Muscle layer of colon (tissue), 2 donors: ENCODE data around the gene PARVB.

ENCODE experiments used
- H3K27ac ChIP-seq: one replicate; pipeline ENCODE4 v1.7.0; 2013; ENCODE audit warnings: low read depth, mild to moderate bottlenecking, low read length, moderate library complexity
- H3K27me3 ChIP-seq, 2 donors: one replicate each; pipeline ENCODE4 v1.7.0; 2013; ENCODE audit warnings: low read length in 2 of 2, mild to moderate bottlenecking in 2 of 2; ENCODE audit not compliant: insufficient read depth in 2 of 2, control insufficient read depth in 1 of 2
- H3K36me3 ChIP-seq: one replicate; pipeline ENCODE4 v1.7.0; 2013; ENCODE audit warnings: mild to moderate bottlenecking, low read length; ENCODE audit not compliant: insufficient read depth
- H3K4me1 ChIP-seq: one replicate; pipeline ENCODE4 v1.7.0; 2013; ENCODE audit warnings: mild to moderate bottlenecking, low read length; ENCODE audit not compliant: insufficient read depth
- H3K4me3 ChIP-seq, 2 donors: one replicate each; pipeline ENCODE4 v1.7.0; 2013; ENCODE audit warnings: low read length in 2 of 2, low read depth in 1 of 2, mild to moderate bottlenecking in 1 of 2, moderate library complexity in 1 of 2
- H3K9ac ChIP-seq: one replicate; pipeline ENCODE4 v1.7.0; 2013; ENCODE audit warnings: low read length
- H3K9me3 ChIP-seq: one replicate; pipeline ENCODE4 v1.7.0; 2013; ENCODE audit warnings: mild to moderate bottlenecking, low read length
- donor health status: abdominal sarcoma.
- donor health status: Adenocarcinoma of cecum.

Gene PARVB

GRCh38 chr22:44193535-44193891 lies 169.4 kb downstream of the PARVB start:
- Histone ChIP-seq H3K4me3 (no peak overlapping the region), H3K4me1 (no peaks in the 10 kb centered on the region), H3K27ac (no peak overlapping the region), H3K9me3 (no peaks in the 10 kb centered on the region), H3K36me3 (no peaks in the 10 kb centered on the region), H3K27me3 (no peaks in the 10 kb centered on the region), H3K9ac (no peak overlapping the region)

GRCh38 chr22:44194569-44194968 lies 170.5 kb downstream of the PARVB start:
- H3K9ac ChIP-seq = no peak overlapping the region
- no peak overlapping the region for H3K4me3 ChIP-seq
- no peaks in the 10 kb centered on the region for H3K27me3 ChIP-seq
- no peak overlapping the region for H3K27ac ChIP-seq
- H3K4me1 ChIP-seq = no peaks in the 10 kb centered on the region
- no peaks in the 10 kb centered on the region for H3K36me3 ChIP-seq
- H3K9me3 ChIP-seq = no peaks in the 10 kb centered on the region

- Histone ChIP-seq H3K4me1 (no peaks in the 10 kb centered on the region), H3K27me3 (no peaks in the 10 kb centered on the region), H3K9me3 (no peaks in the 10 kb centered on the region), H3K27ac (no peak overlapping the region), H3K4me3 (no peak overlapping the region), H3K9ac (no peak overlapping the region), H3K36me3 (no peaks in the 10 kb centered on the region)
These were observed 171.2 kb downstream of the PARVB start for GRCh38 chr22:44195189-44195871.

GRCh38 chr22:44196241-44196640 lies 172.1 kb downstream of the PARVB start:
- no peaks in the 10 kb centered on the region for H3K4me1 ChIP-seq
- no peaks in the 10 kb centered on the region for H3K9me3 ChIP-seq
- no peaks in the 10 kb centered on the region for H3K27me3 ChIP-seq
- H3K36me3 ChIP-seq = no peaks in the 10 kb centered on the region
- H3K4me3 ChIP-seq = no peak overlapping the region
- no peak overlapping the region for H3K9ac ChIP-seq
- no peak overlapping the region for H3K27ac ChIP-seq

DNA sequence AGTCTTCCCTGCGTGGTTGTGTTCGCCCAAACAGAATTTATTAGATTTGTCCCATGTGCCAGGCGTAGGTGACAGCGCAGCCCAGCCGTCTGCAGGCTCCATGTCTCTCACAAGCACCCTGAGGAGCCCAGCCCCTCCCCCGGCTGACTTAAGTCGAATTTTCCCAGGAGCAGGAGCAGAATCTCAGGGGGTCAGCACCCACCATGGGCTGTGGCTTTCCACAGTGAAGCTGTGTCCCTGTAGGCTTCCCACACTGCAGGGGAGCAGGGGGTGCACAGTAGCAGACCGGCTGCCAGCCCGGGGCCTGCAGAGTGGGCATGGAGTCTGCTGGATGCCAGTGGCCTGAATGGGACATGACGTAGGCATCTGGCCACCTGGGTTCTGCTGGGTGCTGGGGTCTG lies 172.6 kb downstream of the PARVB start:
- Histone ChIP-seq H3K36me3 (no peaks in the 10 kb centered on the region), H3K9ac (no peak overlapping the region), H3K9me3 (no peaks in the 10 kb centered on the region), H3K27me3 (no peaks in the 10 kb centered on the region), H3K27ac (no peak overlapping the region), H3K4me3 (no peak overlapping the region), H3K4me1 (no peaks in the 10 kb centered on the region)

- H3K27ac ChIP-seq = no peak overlapping the region
- no peaks in the 10 kb centered on the region for H3K27me3 ChIP-seq
- no peak overlapping the region for H3K4me3 ChIP-seq
- no peaks in the 10 kb centered on the region for H3K36me3 ChIP-seq
- H3K4me1 ChIP-seq = peaks cover under 1% of the 10 kb centered on the region
- no peaks in the 10 kb centered on the region for H3K9me3 ChIP-seq
- no peak overlapping the region for H3K9ac ChIP-seq
These were observed 173.2 kb downstream of the PARVB start for GRCh38 chr22:44197271-44197670.

- H3K9ac ChIP-seq = no peak overlapping the region
- no peaks in the 10 kb centered on the region for H3K27me3 ChIP-seq
- H3K4me1 ChIP-seq = peaks cover 8% of the 10 kb centered on the region
- no peak overlapping the region for H3K27ac ChIP-seq
- H3K36me3 ChIP-seq = no peaks in the 10 kb centered on the region
- H3K4me3 ChIP-seq = no peak overlapping the region
- H3K9me3 ChIP-seq = no peaks in the 10 kb centered on the region
These were observed 175.1 kb downstream of the PARVB start for GRCh38 chr22:44199164-44199563.

DNA sequence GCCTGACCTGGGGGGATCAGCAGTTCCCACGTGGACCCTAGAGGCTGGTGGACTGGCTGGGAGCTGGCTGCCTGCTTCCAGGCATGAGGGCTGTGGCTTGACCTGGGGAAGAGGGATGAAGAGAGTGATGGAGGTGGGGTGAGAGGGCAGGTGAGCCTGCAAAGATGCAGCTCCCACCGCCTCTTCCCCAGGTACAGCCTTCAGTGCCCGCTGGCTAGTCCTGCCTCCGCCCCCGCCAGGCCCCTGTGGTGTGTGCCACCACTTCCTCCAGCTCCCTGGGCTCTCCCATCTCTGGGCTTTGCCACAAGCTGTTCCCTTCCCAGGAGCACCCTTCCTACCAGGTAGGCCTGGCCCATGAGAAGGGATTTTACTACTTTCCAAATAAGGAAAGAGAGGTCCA lies 175.8 kb downstream of the PARVB start:
- Histone ChIP-seq H3K9me3 (no peaks in the 10 kb centered on the region), H3K9ac (no peak overlapping the region), H3K4me1 (peaks cover 8% of the 10 kb centered on the region), H3K27ac (no peak overlapping the region), H3K36me3 (no peaks in the 10 kb centered on the region), H3K27me3 (no peaks in the 10 kb centered on the region), H3K4me3 (no peak overlapping the region)

DNA sequence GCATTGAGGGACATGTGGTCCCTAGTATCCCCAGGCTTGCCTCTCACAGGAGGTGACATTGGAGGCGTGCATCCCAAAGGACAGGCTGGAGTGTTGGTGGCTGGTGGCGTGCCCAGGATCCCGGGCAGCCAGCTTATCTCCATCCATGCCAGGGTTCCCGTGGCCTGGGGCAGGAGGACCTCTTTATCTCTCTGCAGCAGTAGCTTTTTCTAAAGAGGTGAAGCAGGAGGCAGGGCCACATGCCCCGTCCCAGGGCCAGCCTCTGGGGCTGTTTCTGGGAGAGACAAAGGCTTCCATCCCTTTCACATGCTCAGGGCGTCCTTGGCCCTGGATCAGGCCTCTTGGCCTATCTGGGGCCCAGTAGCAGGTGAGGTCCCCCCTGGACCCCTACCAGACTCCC lies 176.3 kb downstream of the PARVB start:
- Histone ChIP-seq H3K36me3 (no peaks in the 10 kb centered on the region), H3K27me3 (no peaks in the 10 kb centered on the region), H3K27ac (no peak overlapping the region), H3K9me3 (no peaks in the 10 kb centered on the region), H3K4me3 (no peak overlapping the region), H3K9ac (no peak overlapping the region), H3K4me1 (peaks cover 8% of the 10 kb centered on the region)

DNA sequence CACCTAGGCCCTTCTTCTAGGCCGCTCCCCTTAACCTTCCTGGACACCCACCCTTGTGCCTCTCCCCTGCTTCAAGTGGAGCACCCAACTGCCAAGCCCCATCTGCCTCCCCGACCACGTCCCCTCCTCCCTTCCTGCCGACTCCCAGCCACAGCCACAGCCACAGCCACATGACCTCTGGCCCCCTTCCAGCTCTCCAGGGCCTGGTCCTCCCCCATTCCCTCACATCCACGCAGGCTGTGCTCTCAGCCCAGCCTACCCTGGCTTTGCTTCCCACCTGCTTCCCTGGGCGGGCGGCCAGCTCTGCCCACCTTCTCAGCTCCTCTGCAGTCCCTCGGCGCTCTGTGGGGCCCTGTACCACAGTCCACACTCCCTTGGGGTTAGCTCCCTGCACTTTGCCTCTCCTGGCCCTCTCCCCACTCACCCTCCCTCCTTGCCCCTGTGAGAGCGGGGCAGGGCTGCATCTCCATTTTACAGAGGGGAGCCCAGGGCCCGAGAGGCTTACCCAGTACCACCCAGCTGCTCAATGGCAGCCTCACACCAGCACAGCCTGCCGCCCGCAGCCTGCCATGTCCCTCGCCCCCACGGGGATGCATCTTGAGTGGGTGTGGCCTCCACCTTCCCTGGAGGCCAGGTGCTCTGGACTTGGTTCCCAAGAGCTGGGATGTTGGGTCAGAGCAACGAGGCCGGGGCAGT lies 176.9 kb downstream of the PARVB start:
- no peaks in the 10 kb centered on the region for H3K9me3 ChIP-seq
- H3K27ac ChIP-seq = no peak overlapping the region
- H3K36me3 ChIP-seq = no peaks in the 10 kb centered on the region
- H3K4me1 ChIP-seq = peaks cover 8% of the 10 kb centered on the region
- no peak overlapping the region for H3K9ac ChIP-seq
- H3K4me3 ChIP-seq = no peak overlapping the region
- no peaks in the 10 kb centered on the region for H3K27me3 ChIP-seq

DNA sequence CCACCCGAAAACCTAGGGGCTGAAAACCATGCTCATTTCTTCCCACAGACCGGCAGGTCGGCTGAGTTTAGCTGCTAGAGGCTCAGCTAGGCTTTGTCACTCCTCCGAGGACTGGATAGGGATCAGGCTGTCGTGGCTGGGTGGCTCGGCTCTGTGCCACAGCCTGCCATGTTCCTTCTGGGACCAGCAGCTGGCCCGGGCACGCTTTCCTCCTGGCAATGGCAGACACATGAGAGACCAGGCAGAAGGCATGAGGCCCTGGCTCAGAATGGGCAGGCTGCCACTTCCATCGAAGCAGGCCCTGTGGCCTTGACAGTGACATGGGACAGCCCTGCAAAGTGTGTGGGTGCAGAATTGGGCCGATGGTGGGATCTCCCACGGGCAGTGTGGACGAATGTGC lies 177.6 kb downstream of the PARVB start:
- Histone ChIP-seq H3K4me3 (no peak overlapping the region), H3K4me1 (peaks cover 8% of the 10 kb centered on the region), H3K36me3 (no peaks in the 10 kb centered on the region), H3K27me3 (no peaks in the 10 kb centered on the region), H3K9ac (no peak overlapping the region), H3K27ac (no peak overlapping the region), H3K9me3 (no peaks in the 10 kb centered on the region)

DNA sequence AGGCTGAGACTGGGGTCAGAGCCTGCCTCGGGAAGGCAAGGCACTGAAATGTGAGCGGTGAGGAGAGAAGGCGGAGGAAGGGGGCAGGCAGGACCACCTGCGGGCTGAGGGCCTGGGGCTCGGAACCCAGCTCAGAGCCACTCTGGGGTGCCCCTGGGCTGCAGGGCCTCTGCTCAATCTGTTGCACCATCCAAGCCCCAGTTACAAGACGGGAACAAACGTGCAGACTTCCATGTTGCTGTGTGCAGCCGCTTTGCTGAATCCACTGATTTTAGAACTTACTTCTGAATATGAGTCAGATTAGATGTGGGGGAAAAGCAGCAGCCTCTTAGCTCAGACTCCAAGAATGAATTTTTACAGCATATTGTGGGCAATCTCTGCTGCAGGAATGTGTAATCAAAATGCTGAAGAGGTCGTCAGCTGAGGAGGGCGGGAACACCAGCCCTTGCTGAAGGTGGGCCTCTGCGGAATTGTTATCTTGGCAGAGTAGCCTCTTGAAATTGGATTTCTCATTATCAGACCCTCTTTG lies 178.2 kb downstream of the PARVB start:
- Histone ChIP-seq H3K27ac (no peak overlapping the region), H3K36me3 (no peaks in the 10 kb centered on the region), H3K9ac (no peak overlapping the region), H3K27me3 (no peaks in the 10 kb centered on the region), H3K4me1 (peaks cover 8% of the 10 kb centered on the region), H3K4me3 (no peak overlapping the region), H3K9me3 (no peaks in the 10 kb centered on the region)
